GM18858 (cell line): ENCODE results near the gene PTCHD1.

Experiments used
- ATAC-seq: cut with Tn5 transposase; IDR thresholded peaks from one replicate; pipeline ENCODE4 v1.9.1; 2021; ENCODE audit not compliant: unreplicated experiment

Gene PTCHD1

GRCh38 chrX:23394421-23394820, 59.8 kb downstream of the PTCHD1 start:
- no peak for ATAC-seq

DNA sequence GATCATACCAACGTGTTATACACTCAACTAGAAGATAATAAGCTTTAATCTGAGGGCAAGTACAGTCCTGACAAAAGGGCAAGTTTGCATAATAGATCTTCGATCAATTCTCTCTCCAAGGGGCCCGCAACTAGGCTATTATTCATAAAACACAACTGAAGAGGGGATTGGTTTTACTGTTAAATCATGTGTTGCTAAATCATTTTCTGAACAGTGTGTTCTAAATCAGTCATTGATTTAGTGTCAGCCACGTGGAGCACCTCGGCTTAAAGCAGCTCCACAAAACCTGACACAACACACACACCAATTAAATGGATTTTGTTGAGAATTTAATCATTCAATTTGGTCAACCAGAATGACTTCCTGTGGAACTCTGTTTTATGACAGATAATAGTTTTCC, 61.6 kb downstream of the PTCHD1 start:
- no peak for ATAC-seq

DNA sequence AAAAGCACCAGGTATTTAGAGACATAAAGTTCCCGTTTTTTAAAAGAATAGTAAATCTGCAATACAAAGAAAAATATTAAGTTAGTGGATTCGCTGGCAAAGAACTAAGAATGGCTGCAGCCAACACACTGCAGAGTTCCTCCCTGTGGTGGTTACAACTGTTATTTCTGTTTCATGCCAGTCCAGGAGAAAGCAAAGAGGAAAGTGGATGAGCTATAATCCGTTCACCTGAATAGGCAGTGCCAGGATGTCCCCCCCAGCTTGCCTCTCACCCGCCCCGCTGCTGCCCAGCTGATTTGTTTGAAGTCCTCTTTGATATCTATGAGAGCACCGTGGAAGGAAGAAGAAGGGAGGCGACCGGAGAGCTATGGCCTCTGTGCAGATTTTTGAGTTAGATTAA, 63.9 kb downstream of the PTCHD1 start:
- ATAC-seq = no peak

GRCh38 chrX:23403849-23404248, 69.2 kb downstream of the PTCHD1 start:
- ATAC-seq = no peak

GRCh38 chrX:23422912-23423311, 88.3 kb downstream of the PTCHD1 start:
- ATAC-seq = no peak

- no peak for ATAC-seq
Observed at GRCh38 chrX:23434356-23434884, 99.8 kb downstream of the PTCHD1 start.

DNA sequence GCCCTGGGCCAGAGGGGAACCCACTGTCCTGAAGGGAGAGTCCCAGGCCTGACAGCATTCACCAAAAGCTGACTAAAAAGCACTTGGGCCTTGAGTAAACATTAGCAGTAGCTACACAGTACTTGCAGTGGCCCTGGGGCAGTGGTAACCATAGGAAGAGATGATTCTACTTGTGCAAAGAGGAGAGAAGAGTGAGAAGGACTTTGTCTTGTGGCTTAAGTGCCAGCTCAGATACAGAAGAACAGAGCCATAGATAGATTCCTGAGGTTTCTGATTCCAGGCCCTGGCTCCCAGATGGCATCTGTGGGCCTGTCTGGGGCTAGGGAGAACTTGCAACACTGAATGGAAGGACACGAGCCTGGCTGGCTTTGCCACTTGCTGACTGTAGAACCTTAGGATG, 100.5 kb downstream of the PTCHD1 start:
- ATAC-seq = no peak

DNA sequence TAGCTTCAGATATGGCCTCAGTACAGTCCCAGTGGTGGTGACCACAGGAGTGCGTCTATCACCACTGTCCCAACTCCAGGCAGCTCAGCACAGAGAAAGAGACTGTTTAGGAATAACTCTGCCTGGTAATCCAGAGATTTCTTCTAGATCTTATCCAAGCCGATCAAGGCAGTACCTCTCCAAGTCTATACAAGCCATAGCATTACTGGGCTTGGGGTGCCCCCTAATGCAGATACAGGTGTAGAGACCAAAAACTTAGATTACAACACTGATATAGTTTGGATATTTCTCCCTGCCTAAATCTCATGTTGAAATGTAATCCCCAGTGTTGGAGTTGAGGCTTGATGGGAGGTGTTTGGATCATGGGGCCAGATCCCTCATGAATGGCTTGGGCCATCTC, 100.9 kb downstream of the PTCHD1 start:
- ATAC-seq = no peak

DNA sequence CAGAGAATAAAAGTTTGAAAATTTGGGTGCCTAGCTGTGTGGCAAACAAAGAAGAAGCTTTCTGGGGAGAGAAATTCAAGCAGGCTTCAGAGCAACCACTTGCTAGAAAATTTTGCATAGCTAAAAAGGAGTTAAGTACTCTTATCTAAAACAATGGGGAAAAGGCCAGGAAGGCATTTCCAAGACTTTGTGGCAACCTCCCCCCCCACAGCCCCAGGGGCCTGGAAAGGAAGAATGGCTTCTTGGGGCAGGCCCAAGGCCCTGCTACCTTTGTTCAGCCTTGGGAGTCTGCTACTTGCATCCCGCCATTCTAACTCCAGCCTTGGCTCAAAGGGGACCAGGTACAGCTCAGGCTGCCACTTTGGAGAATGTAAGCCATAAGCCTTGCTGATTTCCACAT, 102.2 kb downstream of the PTCHD1 start:
- no peak for ATAC-seq

- ATAC-seq = no peak
Observed at GRCh38 chrX:23451266-23451665, 116.6 kb downstream of the PTCHD1 start.
